ENCODE measurements around the gene BCAT1.

DNA sequence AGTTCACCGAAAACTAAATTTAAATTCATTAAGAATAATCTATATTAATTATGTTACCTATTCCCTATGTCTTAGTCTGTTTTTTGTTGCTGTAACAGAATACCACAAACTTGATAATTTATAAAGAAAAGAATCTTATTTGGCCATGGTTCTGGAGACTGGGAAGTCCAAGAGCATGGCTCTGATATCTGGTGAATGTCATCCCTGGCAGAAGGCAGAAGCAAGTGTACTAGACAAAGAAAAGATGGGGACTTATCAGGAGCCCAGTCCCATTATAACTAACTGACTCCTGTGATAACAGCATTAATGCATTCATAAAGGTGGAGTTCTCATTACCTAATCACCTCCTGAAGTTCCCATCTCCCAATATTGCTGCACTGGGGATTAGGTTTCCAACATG, 33.3 kb upstream of the BCAT1 start:
- TF ChIP-seq, protein P1, sequence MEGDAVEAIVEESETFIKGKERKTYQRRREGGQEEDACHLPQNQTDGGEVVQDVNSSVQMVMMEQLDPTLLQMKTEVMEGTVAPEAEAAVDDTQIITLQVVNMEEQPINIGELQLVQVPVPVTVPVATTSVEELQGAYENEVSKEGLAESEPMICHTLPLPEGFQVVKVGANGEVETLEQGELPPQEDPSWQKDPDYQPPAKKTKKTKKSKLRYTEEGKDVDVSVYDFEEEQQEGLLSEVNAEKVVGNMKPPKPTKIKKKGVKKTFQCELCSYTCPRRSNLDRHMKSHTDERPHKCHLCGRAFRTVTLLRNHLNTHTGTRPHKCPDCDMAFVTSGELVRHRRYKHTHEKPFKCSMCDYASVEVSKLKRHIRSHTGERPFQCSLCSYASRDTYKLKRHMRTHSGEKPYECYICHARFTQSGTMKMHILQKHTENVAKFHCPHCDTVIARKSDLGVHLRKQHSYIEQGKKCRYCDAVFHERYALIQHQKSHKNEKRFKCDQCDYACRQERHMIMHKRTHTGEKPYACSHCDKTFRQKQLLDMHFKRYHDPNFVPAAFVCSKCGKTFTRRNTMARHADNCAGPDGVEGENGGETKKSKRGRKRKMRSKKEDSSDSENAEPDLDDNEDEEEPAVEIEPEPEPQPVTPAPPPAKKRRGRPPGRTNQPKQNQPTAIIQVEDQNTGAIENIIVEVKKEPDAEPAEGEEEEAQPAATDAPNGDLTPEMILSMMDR (IDR thresholded peaks at IDR 0.05), result no peak
- TF ChIP-seq POLR2A (IDR thresholded peaks at IDR 0.05), result no peak
